NCI-H1105 treated with DMSO at 0.1 percent for 48 hours (cell line): Measurements from ENCODE around the gene MESD.
"Not testable (repeated sequence)": the region's sequence is repeated elsewhere in the genome, so short reads cannot be mapped to it uniquely, and the experiment has no call there.

Source experiments
- DNase-seq: peaks from one replicate; lab custom pipeline; 2025; lab: John Stamatoyannopoulos, UW

The MESD gene

DNA sequence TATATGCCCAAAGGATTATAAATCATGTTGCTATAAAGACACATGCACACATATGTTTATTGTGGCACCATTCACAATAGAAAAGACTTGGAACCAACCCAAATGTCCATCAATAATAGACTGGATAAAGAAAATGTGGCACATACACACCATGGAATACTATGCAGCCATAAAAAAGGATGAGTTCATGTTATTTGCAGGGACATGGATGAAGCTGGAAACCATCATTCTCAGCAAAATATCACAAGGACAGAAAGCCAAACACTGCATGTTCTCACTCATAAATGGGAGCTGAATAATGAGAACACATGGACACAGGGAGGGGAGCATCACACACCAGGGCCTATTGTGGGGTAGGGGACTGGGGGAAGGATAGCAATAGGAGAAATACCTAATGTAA lies 24.2 kb downstream of the MESD start:
- not testable (repeated sequence) for DNase-seq

GRCh38 chr15:80958818-80959495 lies 30.7 kb downstream of the MESD start:
- no peak for DNase-seq

DNA sequence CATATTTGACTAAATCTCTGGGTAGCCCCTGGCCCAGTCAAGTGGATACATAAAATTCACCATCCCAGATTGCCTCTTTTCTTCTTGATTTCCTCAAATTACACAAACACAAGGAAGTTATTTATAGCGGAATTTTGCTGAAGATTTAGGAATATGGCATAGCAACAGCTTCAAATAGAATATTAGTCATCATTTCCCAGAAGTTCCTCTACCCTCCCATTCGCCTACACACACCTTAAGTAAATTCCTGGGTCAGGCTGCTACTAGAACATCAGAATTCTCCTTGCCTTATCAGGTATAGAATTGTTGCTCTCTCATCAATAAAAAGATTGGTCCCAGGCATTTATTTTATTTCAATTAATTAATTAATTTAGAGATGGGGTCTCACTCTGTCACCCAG lies 31.6 kb downstream of the MESD start:
- no peak for DNase-seq

- no peak for DNase-seq
Observed at GRCh38 chr15:80957556-80957955, 32.1 kb downstream of the MESD start.

- DNase-seq = not testable (repeated sequence)
Observed at GRCh38 chr15:80955571-80956452, 33.8 kb downstream of the MESD start.

- no peak for DNase-seq
Observed at GRCh38 chr15:80953953-80954778, 35.5 kb downstream of the MESD start.

GRCh38 chr15:80953001-80953952 lies 36.3 kb downstream of the MESD start:
- DNase-seq = no peak

DNA sequence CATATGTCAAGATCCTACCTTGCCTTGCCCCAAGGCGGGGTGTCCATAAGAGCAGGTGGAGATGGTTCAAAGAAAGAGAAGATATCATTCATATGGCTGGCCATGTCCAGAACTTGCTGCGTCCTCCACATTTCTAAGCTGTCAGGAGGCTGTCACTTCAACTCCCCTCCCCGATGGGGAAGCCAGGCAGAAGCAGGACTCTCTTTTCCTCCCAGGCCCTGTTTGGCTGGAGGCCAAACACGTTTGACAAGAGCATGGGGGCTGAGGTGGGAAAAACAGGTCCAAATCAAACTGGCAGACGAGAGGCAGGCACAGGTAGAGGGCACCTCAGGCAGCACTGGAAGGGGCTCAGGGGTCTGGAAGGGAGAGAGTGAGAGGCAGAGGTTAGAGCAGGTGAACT lies 37.7 kb downstream of the MESD start:
- DNase-seq = no peak

- DNase-seq = no peak
Observed at GRCh38 chr15:80950291-80951078, 39.1 kb downstream of the MESD start.

- no peak for DNase-seq
Observed at GRCh38 chr15:80949756-80950155, 39.9 kb downstream of the MESD start.

DNA sequence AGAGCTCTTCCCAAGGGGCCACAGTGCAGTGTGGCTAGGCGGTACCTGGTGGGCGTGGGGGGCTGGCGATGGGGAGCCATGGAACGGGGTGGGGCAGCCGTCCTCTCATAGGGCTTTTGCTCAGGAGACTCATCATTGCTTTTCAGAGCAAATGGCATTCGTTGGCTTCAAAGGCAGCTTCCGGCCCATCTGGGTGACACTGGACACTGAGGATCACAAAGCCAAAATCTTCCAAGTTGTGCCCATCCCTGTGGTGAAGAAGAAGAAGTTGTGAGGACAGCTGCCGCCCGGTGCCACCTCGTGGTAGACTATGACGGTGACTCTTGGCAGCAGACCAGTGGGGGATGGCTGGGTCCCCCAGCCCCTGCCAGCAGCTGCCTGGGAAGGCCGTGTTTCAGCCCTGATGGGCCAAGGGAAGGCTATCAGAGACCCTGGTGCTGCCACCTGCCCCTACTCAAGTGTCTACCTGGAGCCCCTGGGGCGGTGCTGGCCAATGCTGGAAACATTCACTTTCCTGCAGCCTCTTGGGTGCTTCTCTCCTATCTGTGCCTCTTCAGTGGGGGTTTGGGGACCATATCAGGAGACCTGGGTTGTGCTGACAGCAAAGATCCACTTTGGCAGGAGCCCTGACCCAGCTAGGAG lies 40.8 kb downstream of the MESD start:
- no peak for DNase-seq

DNA sequence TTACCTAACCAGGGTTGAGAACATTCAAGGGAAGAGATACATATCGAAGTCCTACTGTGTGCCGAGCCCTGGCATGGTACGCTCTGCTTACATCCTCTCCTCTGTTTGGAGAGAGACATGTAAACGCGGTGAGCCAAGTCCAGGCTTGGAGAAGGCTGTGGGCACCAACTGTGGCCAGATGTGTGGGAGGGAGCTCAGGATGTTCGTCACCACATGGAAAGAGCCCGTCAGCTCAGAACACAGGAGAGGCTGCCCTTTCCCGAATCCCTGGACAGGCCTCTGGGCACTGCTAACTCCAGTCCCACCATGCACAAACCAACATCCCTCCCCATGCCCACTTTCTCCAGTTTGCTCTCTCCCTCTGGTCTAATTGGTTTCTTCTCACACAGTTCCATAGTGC lies 43.0 kb downstream of the MESD start:
- no peak for DNase-seq

DNA sequence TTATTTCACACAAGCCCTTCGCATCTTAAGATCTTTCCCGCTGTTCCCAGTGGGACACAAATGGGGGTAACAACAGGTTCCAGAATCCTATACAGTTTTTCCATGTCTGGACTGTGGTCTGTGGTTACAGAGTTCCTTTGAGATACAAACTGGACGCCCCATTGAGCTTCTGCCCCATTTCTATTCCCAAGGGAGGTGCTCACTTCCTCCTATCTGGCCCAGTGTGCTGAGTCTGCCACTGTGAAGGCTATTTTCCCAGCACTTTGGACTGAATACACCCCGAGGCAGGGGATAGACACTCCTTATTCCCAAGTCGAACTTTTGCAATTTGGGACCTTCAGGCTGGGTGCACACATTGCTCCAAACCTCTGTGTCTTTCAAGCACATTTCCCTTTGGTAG lies 44.0 kb downstream of the MESD start:
- no peak for DNase-seq

DNA sequence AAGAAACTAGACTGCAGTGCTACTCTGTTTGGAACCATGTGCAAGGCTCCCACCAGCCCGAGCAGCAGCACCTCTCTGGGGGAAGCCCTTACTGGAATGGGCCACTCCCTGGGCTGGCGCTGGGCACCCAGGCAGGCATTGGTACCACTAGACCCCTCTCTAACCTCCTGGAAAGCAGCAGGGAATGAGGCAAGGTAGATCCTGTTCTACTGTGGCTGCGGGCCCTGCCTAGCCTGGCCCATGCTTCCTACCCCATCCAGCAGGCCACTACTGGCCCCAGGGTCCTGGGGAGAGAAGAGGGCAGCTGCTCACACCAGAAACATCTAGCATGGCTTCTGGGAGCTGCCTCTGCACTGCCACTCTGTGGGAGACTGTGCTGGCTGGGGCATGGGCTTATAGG lies 44.8 kb downstream of the MESD start:
- DNase-seq = no peak

DNA sequence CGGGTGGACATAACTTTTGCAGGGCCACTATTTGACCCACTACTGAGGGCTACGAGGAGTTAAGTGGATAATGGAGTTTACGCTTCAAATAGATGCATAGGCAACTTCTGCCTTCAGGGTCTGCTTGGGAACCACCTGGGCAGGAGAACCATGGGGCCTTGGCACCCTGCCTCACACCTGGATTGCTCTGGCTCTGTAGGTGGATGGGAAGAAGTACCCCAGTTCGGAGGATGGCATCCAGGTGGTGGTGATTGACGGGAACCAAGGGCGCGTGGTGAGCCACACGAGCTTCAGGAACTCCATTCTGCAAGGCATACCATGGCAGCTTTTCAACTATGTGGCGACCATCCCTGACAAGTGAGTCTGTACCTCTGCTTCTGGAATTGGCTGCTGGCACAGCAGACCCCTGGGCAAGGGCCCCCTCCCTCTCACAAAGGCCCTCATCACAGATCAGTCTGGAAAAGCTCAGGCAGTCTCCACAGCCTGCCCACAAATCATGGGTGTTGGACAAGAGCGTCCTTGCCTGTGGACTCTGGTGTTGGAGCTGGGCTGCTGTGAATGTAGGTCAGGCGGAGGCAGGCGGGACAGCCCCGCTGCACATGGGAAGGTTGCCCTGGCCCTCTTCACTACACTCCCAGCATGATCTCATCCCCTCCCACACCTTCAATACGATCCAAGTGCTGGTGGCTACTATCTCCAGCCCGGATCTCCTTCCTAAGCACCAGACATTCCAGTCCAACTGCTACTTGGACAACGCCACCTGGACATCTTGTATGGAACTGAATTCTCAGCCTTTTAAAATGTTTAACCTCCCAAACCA lies 46.7 kb downstream of the MESD start:
- DNase-seq = no peak

DNA sequence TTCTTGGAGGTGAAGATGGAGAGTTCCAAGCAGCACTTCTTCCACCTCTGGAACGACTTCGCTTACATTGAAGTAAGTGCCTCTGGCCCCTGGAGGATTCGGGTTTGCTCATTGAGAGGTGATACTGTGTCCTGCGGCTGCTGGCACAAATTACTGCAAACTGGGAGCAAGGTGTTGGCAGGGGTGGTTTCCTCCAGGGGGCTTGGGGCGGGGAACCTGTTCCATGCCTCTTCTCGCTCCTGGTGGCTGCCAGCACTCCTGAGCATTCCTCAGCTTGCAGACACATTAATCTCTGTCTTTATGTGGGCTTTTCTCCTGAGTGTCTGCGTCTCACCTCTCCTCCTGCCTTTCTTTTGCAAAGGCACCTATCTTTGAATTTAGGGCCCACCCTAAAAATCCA lies 47.4 kb downstream of the MESD start:
- no peak for DNase-seq

DNA sequence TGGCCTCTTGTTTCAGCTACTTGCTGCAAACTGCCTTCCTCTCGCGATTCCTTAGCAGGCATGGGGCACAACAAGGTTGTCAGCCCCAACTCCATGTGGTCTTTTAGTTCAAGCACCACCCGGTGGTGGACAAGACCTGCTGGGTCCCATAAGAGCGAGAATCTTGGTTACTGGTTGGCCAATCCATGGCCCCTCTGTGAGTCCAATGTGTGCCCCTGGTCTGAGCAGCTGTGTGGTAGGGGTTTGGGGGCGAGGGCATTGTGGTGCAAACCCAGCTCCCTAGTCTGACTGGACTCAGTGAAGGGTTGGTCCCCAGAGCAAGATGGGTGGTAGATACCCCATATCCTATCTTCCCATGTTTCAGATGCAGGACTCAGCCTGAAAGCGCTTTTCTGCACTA lies 48.8 kb downstream of the MESD start:
- no peak for DNase-seq

DNA sequence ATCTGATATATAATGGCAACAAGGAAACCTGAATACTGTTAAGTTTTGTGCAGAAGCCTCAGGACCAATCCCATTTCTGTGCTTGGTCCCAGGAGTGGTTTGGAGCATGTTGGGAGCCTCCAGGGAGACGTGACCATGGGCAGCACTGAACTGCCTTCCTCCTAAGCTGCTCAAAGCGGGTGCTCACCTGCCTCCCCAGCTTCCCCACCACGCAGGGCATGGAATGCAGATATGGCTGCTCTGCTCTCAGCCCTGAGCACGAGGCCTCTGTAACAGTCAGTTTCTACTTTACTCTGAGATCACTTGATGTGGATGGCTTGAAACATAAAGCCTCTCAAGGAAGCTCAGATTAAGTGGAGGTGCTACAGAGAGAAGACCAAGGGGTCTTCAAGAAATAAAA lies 49.3 kb downstream of the MESD start:
- DNase-seq = no peak

DNA sequence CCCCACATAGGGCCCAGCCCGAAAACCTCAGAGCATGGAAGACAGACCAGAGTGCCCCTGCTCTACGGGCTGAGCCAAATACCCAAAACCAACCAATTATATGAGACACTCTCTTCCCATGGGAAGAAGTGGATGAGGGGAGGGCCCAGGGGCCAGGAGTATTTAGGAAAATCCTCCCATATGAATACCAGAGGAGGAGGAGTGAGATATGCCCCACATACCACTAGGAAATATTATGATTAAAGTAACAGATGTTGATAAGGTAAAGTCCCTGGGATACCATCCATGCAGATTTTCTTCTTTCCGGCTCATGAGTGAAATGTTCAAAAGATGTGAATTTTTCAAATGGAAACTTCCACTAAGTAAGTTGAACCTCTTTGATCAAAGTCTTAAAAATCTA lies 50.4 kb downstream of the MESD start:
- DNase-seq = no peak
